ENCODE measurements around the gene ZXDC. TPM values are rescaled to one million over a fixed set of nuclear protein-coding genes. Genes with fewer than 3 reads are reported as not detected.

ZXDC gene
- total and polyA plus RNA-seq, 8 donors: 30.1 to 40.8 (median 35.5) TPM

- intact Hi-C loops (cut with DNase I): no loop called here
- DNase-seq (peak in 1 of 4 donors; percentile 65), ATAC-seq (no peak)
- H3K36me3 ChIP-seq: no peaks in the 10 kb centered on the region
- TF ChIP-seq CTCF (IDR thresholded peaks at IDR 0.05): no peak
- H3K9me3 ChIP-seq: no peaks in the 10 kb centered on the region
- peaks cover 0 to 11% of the 10 kb centered on the region in 2 donors for H3K4me1 ChIP-seq
- H3K27ac ChIP-seq: no peak overlapping the region
- H3K27me3 ChIP-seq: no peaks in the 10 kb centered on the region
- H3K4me3 ChIP-seq: no peak overlapping the region
These were observed 20.1 kb upstream of the ZXDC start for GRCh38 chr3:126495786-126496185.

GRCh38 chr3:126494970-126495230 is 19.2 kb upstream of the ZXDC start:
- DNase-seq (peak in 1 of 4 donors; percentile 26), ATAC-seq (no peak)
- Histone ChIP-seq H3K27ac (no peak overlapping the region), H3K4me1 (peaks cover 0 to 12% of the 10 kb centered on the region in 2 donors), H3K27me3 (no peaks in the 10 kb centered on the region), H3K36me3 (no peaks in the 10 kb centered on the region), H3K9me3 (no peaks in the 10 kb centered on the region), H3K4me3 (no peak overlapping the region)
- intact Hi-C loops (cut with DNase I): no loop called here
- TF ChIP-seq CTCF (IDR thresholded peaks at IDR 0.05): no peak

- intact Hi-C loops (cut with DNase I): no loop called here
- Histone ChIP-seq H3K36me3 (no peaks in the 10 kb centered on the region), H3K4me3 (no peak overlapping the region), H3K27ac (no peak overlapping the region), H3K4me1 (peaks cover 0 to 12% of the 10 kb centered on the region in 2 donors), H3K27me3 (no peaks in the 10 kb centered on the region), H3K9me3 (no peaks in the 10 kb centered on the region)
- TF ChIP-seq CTCF (IDR thresholded peaks at IDR 0.05): no peak
- ATAC-seq (no peak), DNase-seq (peak in 1 of 4 donors; percentile 34)
These were observed 18.7 kb upstream of the ZXDC start for GRCh38 chr3:126494204-126494969.

GRCh38 chr3:126493739-126494138 is 18.0 kb upstream of the ZXDC start:
- DNase-seq (peak in 1 of 4 donors; percentile 58), ATAC-seq (no peak)
- no peak for TF ChIP-seq CTCF (IDR thresholded peaks at IDR 0.05)
- H3K4me1 ChIP-seq: peaks cover 0 to 12% of the 10 kb centered on the region in 2 donors
- H3K27ac ChIP-seq: no peak overlapping the region
- H3K27me3 ChIP-seq: no peaks in the 10 kb centered on the region
- H3K36me3 ChIP-seq: no peaks in the 10 kb centered on the region
- intact Hi-C loops (cut with DNase I): no loop called here
- H3K9me3 ChIP-seq: no peaks in the 10 kb centered on the region
- H3K4me3 ChIP-seq: no peak overlapping the region

GRCh38 chr3:126493051-126493450 is 17.4 kb upstream of the ZXDC start:
- no peaks in the 10 kb centered on the region for H3K36me3 ChIP-seq
- no peak overlapping the region for H3K27ac ChIP-seq
- ATAC-seq (no peak), DNase-seq (peak in 1 of 4 donors; percentile 34)
- no peak for TF ChIP-seq CTCF (IDR thresholded peaks at IDR 0.05)
- no peaks in the 10 kb centered on the region for H3K27me3 ChIP-seq
- H3K4me3 ChIP-seq: no peak overlapping the region
- H3K9me3 ChIP-seq: no peaks in the 10 kb centered on the region
- peaks cover 0 to 15% of the 10 kb centered on the region in 2 donors for H3K4me1 ChIP-seq
- intact Hi-C loops (cut with DNase I): no loop called here
